Neuronal stem cell (in vitro differentiated cells): Measurements from ENCODE around the gene MAML1.

ENCODE experiments used
- DNase-seq: peaks from one replicate; pipeline ENCODE4 v3.0.0-alpha.2; 2013; ENCODE audit warnings: low spot score
- H2AFZ ChIP-seq: one replicate; pipeline ENCODE4 v1.6.1; 2013; ENCODE audit warnings: mild to moderate bottlenecking, low read length, inconsistent platforms
- H2AK5ac ChIP-seq: 2 replicates; pipeline ENCODE4 v1.6.1; 2013; ENCODE audit warnings: low read depth, mild to moderate bottlenecking, inconsistent platforms, low read length, moderate library complexity, mixed read lengths
- H2BK120ac ChIP-seq: 2 replicates; pipeline ENCODE4 v1.6.1; 2013; ENCODE audit warnings: low read depth, mild to moderate bottlenecking, inconsistent platforms, low read length, moderate library complexity, mixed read lengths
- H2BK12ac ChIP-seq: one replicate; pipeline ENCODE4 v1.6.1; 2013; ENCODE audit warnings: low read length, inconsistent platforms
- H2BK15ac ChIP-seq: 2 replicates; pipeline ENCODE4 v1.6.1; 2013; ENCODE audit warnings: mild to moderate bottlenecking, low read length, inconsistent platforms, mixed read lengths
- H2BK5ac ChIP-seq: one replicate; pipeline ENCODE4 v1.6.1; 2013; ENCODE audit warnings: inconsistent platforms, mild to moderate bottlenecking, low read length, moderate library complexity
- H3K14ac ChIP-seq: one replicate; pipeline ENCODE4 v1.6.1; 2013; ENCODE audit warnings: low read length, inconsistent platforms
- H3K18ac ChIP-seq: 2 replicates; pipeline ENCODE4 v1.6.1; 2013; ENCODE audit warnings: low read length, inconsistent platforms
- H3K23ac ChIP-seq: 2 replicates; pipeline ENCODE4 v1.6.1; 2013; ENCODE audit warnings: low read depth, mild to moderate bottlenecking, mixed read lengths, low read length, inconsistent platforms; ENCODE audit not compliant: poor library complexity
- H3K27ac ChIP-seq: replicated peaks from 3 replicates; pipeline ENCODE4 v1.5.1; 2013; ENCODE audit warnings: low read length, inconsistent platforms
- H3K27me3 ChIP-seq, 3 experiments: 2 replicates each; pipeline ENCODE4 v1.6.1; 2013; ENCODE audit warnings: low read length in 3 of 3, mild to moderate bottlenecking in 2 of 3, inconsistent platforms in 1 of 3, low read depth in 1 of 3, mixed read lengths in 1 of 3, moderate library complexity in 1 of 3; ENCODE audit not compliant: control insufficient read depth in 3 of 3, insufficient read depth in 3 of 3
- H3K36me3 ChIP-seq, 2 donors: replicated peaks in 1 of 2; 2 replicates each; pipeline ENCODE4 v1.6.1; 2013; ENCODE audit warnings: low read length in 2 of 2; ENCODE audit not compliant: control insufficient read depth in 2 of 2, insufficient read depth in 2 of 2
- H3K4ac ChIP-seq: 2 replicates; pipeline ENCODE4 v1.6.1; 2013; ENCODE audit warnings: inconsistent platforms, mild to moderate bottlenecking, low read length, moderate library complexity
- H3K4me1 ChIP-seq, 2 donors: 1 replicate in 1 of 2; 2 replicates in 1 of 2; pipeline ENCODE4 v1.6.1; 2013; ENCODE audit warnings: low read length in 2 of 2, low read depth in 1 of 2; ENCODE audit not compliant: control insufficient read depth in 2 of 2, insufficient read depth in 1 of 2
- H3K4me2 ChIP-seq: one replicate; pipeline ENCODE4 v1.6.1; 2013; ENCODE audit warnings: mild to moderate bottlenecking, low read length, inconsistent platforms; ENCODE audit not compliant: insufficient read depth, poor library complexity, severe bottlenecking
- H3K4me3 ChIP-seq, 2 donors: 2 replicates each; pipeline ENCODE4 v1.5.1; 2013; ENCODE audit warnings: low read length in 2 of 2, mild to moderate bottlenecking in 2 of 2, inconsistent platforms in 1 of 2, moderate library complexity in 1 of 2
- H3K79me1 ChIP-seq: one replicate; pipeline ENCODE4 v1.6.1; 2013; ENCODE audit warnings: low read depth, mild to moderate bottlenecking, inconsistent platforms, low read length, moderate library complexity
- H3K9ac ChIP-seq: one replicate; pipeline ENCODE4 v1.6.1; 2013; ENCODE audit warnings: mild to moderate bottlenecking, low read depth, low read length, inconsistent platforms; ENCODE audit not compliant: poor library complexity
- H3K9me3 ChIP-seq, 2 donors: replicated peaks in 1 of 2; 2 replicates each; pipeline versions ENCODE3 to v1.6.1; 2013; ENCODE audit warnings: low read length in 2 of 2, mild to moderate bottlenecking in 2 of 2, inconsistent platforms in 1 of 2, low read depth in 1 of 2, mixed read lengths in 1 of 2, moderate library complexity in 1 of 2; ENCODE audit not compliant: control insufficient read depth in 2 of 2, insufficient read depth in 1 of 2
- H4K8ac ChIP-seq: one replicate; pipeline ENCODE4 v1.6.1; 2013; ENCODE audit warnings: low read depth, mild to moderate bottlenecking, inconsistent platforms, low read length, moderate library complexity
- H4K91ac ChIP-seq: one replicate; pipeline ENCODE4 v1.6.1; 2013; ENCODE audit warnings: low read length, low read depth, mild to moderate bottlenecking, inconsistent platforms; ENCODE audit not compliant: poor library complexity
- WGBS, 2 donors: extraction: QIAGEN DNeasy Blood & Tissue Kit; methylation state at CpG; one replicate each; pipeline ENCODE4 v1.1.7; 2013; ENCODE audit warnings: missing lambda C conversion rate in 2 of 2, mixed read lengths in 1 of 2; ENCODE audit not compliant: insufficient read length in 2 of 2, insufficient replicate concordance in 1 of 2; ENCODE audit errors: extremely low coverage in 2 of 2; 5-methylcytosine and 5-hydroxymethylcytosine counted together

MAML1 gene

GRCh38 chr5:179812135-179812825 is 79.7 kb downstream of the MAML1 start:
- H4K8ac ChIP-seq, result no peak overlapping the region
- H2BK5ac ChIP-seq, result no peak overlapping the region
- H2AK5ac ChIP-seq, result no peak overlapping the region
- no peak overlapping the region for H2BK120ac ChIP-seq
- H3K27me3 ChIP-seq, result peaks cover 0 to 4% (median 0%) of the 10 kb centered on the region in 3 experiments
- no peaks in the 10 kb centered on the region for H3K79me1 ChIP-seq
- no peak overlapping the region for H2BK12ac ChIP-seq
- H3K4ac ChIP-seq, result no peak overlapping the region
- H3K9ac ChIP-seq, result no peak overlapping the region
- peaks cover 2 to 4% of the 10 kb centered on the region in 2 donors for H3K9me3 ChIP-seq
- H4K91ac ChIP-seq, result no peak overlapping the region
- H3K27ac ChIP-seq, result no peak overlapping the region
- H2BK15ac ChIP-seq, result no peak overlapping the region
- H3K36me3 ChIP-seq, result peaks cover 11 to 45% of the 10 kb centered on the region in 2 donors
- no peak overlapping the region for H2AFZ ChIP-seq
- H3K23ac ChIP-seq, result no peak overlapping the region
- no CpG with 5 or more reads among the region's 27 CpGs for WGBS, 2 donors
- no peak overlapping the region for H3K4me2 ChIP-seq
- H3K14ac ChIP-seq, result no peak overlapping the region
- DNase-seq, result no peak
- H3K4me1 ChIP-seq, result peaks cover 0 to 3% of the 10 kb centered on the region in 2 donors
- peak overlapping the region; percentile 19 for H3K18ac ChIP-seq
- H3K4me3 ChIP-seq, result peak overlapping the region in 1 of 2 donors; percentile 48

- Histone ChIP-seq H3K4me2 (no peak overlapping the region), H3K27me3 (peaks cover 0 to 4% (median 0%) of the 10 kb centered on the region in 3 experiments), H2AK5ac (no peak overlapping the region), H3K4me1 (peaks cover 0 to 5% of the 10 kb centered on the region in 2 donors), H2BK15ac (no peak overlapping the region), H3K27ac (no peak overlapping the region), H3K36me3 (peaks cover 11 to 45% of the 10 kb centered on the region in 2 donors), H3K9me3 (peaks cover 2 to 4% of the 10 kb centered on the region in 2 donors), H3K14ac (no peak overlapping the region), H3K4ac (no peak overlapping the region), H3K23ac (no peak overlapping the region), H2BK120ac (no peak overlapping the region), H4K91ac (no peak overlapping the region), H3K4me3 (no peak overlapping the region), H3K9ac (no peak overlapping the region), H2BK12ac (no peak overlapping the region), H2BK5ac (no peak overlapping the region), H3K79me1 (no peaks in the 10 kb centered on the region), H4K8ac (no peak overlapping the region), H3K18ac (no peak overlapping the region), H2AFZ (no peak overlapping the region)
- DNase-seq, result no peak
- WGBS, 2 donors, result no CpG with 5 or more reads among the region's 5 CpGs
These were observed 80.5 kb downstream of the MAML1 start for GRCh38 chr5:179812997-179813607.

- Histone ChIP-seq H3K27ac (no peak overlapping the region), H3K9ac (no peak overlapping the region), H3K4ac (no peak overlapping the region), H3K4me2 (no peak overlapping the region), H2BK5ac (no peak overlapping the region), H3K4me3 (no peak overlapping the region), H3K14ac (no peak overlapping the region), H4K91ac (no peak overlapping the region), H4K8ac (no peak overlapping the region), H2BK15ac (no peak overlapping the region), H2BK120ac (no peak overlapping the region), H2BK12ac (no peak overlapping the region), H3K9me3 (peaks cover 2 to 4% of the 10 kb centered on the region in 2 donors), H3K36me3 (peaks cover 11 to 45% of the 10 kb centered on the region in 2 donors), H3K27me3 (peaks cover 0 to 4% (median 0%) of the 10 kb centered on the region in 3 experiments), H2AK5ac (no peak overlapping the region), H3K23ac (no peak overlapping the region), H2AFZ (no peak overlapping the region), H3K4me1 (peaks cover 7 to 13% of the 10 kb centered on the region in 2 donors), H3K18ac (no peak overlapping the region), H3K79me1 (peaks cover 3% of the 10 kb centered on the region)
- DNase-seq, result no peak
- no CpG with 5 or more reads among the region's 3 CpGs for WGBS, 2 donors
These were observed 81.5 kb downstream of the MAML1 start for GRCh38 chr5:179814090-179814489.

GRCh38 chr5:179815491-179816249 is 83.0 kb downstream of the MAML1 start:
- no peak overlapping the region for H3K14ac ChIP-seq
- DNase-seq, result no peak
- no peak overlapping the region for H2BK12ac ChIP-seq
- H2AK5ac ChIP-seq, result no peak overlapping the region
- peaks cover 0 to 4% (median 0%) of the 10 kb centered on the region in 3 experiments for H3K27me3 ChIP-seq
- no peak overlapping the region for H3K9ac ChIP-seq
- H3K4me2 ChIP-seq, result no peak overlapping the region
- H2BK5ac ChIP-seq, result no peak overlapping the region
- peaks cover 11 to 45% of the 10 kb centered on the region in 2 donors for H3K36me3 ChIP-seq
- H3K9me3 ChIP-seq, result peaks cover 2% of the 10 kb centered on the region in 2 donors
- H3K18ac ChIP-seq, result no peak overlapping the region
- peaks cover 3% of the 10 kb centered on the region for H3K79me1 ChIP-seq
- H2AFZ ChIP-seq, result no peak overlapping the region
- no CpG with 5 or more reads among the region's 21 CpGs for WGBS, 2 donors
- no peak overlapping the region for H4K91ac ChIP-seq
- H3K4me3 ChIP-seq, result peak overlapping the region in 1 of 2 donors; percentile 26
- peaks cover 21 to 25% of the 10 kb centered on the region in 2 donors for H3K4me1 ChIP-seq
- no peak overlapping the region for H3K23ac ChIP-seq
- H2BK15ac ChIP-seq, result no peak overlapping the region
- H3K4ac ChIP-seq, result no peak overlapping the region
- no peak overlapping the region for H2BK120ac ChIP-seq
- H4K8ac ChIP-seq, result no peak overlapping the region
- H3K27ac ChIP-seq, result no peak overlapping the region
